LNCaP clone FGC (cell line): Measurements from ENCODE around the gene TOLLIP.

Source experiments
- DNase-seq: peaks from one replicate; pipeline ENCODE4 v3.0.0-alpha.2; 2011; ENCODE audit warnings: low read depth
- H3K4me3 ChIP-seq: 2 replicates; pipeline ENCODE4 v1.5.1; 2011; ENCODE audit warnings: mild to moderate bottlenecking, low read depth, low read length, control low read depth
- TF ChIP-seq, protein P1 (sequence below): IDR thresholded peaks from 2 replicates; pipeline ENCODE4 v1.5.1; 2012; ENCODE audit warnings: mild to moderate bottlenecking; ENCODE audit not compliant: control insufficient read depth, insufficient read depth; ENCODE audit errors: extremely low read depth

Gene TOLLIP

DNA sequence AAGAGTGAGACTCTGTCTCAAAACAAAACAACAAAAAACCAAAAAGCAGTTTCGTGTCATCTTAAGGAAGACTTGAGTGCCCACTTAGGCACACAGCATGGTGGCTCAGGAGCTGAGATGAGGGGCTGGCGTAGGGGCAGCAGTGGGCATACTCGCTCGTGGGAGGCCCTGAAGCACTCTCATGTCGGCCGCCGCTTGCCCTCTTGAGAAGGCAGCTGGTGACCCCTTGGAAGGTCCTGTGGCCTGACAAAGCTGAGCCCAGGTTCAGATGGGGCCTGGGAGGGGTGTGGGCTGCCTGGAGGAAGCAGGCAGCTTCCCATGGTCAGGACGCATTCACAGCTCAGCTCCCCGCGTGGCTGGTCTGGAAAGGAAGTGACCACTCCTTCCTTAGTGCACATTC is 71.6 kb downstream of the TOLLIP start:
- TF ChIP-seq, protein P1, sequence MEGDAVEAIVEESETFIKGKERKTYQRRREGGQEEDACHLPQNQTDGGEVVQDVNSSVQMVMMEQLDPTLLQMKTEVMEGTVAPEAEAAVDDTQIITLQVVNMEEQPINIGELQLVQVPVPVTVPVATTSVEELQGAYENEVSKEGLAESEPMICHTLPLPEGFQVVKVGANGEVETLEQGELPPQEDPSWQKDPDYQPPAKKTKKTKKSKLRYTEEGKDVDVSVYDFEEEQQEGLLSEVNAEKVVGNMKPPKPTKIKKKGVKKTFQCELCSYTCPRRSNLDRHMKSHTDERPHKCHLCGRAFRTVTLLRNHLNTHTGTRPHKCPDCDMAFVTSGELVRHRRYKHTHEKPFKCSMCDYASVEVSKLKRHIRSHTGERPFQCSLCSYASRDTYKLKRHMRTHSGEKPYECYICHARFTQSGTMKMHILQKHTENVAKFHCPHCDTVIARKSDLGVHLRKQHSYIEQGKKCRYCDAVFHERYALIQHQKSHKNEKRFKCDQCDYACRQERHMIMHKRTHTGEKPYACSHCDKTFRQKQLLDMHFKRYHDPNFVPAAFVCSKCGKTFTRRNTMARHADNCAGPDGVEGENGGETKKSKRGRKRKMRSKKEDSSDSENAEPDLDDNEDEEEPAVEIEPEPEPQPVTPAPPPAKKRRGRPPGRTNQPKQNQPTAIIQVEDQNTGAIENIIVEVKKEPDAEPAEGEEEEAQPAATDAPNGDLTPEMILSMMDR: no peak
- H3K4me3 ChIP-seq: no peak overlapping the region
- no peak for DNase-seq

DNA sequence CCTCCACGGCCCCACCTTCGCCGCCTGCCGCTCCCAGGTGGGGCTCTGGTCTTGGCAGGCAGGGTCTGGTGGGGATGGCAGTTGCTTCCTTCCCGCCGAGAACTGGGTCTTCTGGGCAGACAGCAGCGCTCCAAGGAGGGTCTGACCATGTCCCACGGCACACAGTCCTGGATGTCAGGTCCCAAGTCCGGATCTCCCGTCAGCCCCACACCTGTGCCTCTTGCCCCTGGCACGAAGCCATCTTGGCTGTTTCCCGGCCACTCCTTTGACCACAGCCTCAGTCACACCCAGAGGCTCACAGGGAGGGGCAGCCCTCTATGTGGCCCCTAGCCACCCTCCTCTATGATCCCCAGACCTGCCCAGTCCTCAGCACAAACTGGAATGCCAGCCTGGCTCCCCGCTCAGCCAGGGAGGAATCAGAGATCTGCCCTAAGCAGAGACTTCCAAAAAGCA is 72.3 kb downstream of the TOLLIP start:
- H3K4me3 ChIP-seq: no peak overlapping the region
- TF ChIP-seq, protein P1: no peak
- no peak for DNase-seq

GRCh38 chr11:1236316-1237127 is 72.9 kb downstream of the TOLLIP start:
- TF ChIP-seq, protein P1: no peak
- no peak overlapping the region for H3K4me3 ChIP-seq
- DNase-seq: no peak

DNA sequence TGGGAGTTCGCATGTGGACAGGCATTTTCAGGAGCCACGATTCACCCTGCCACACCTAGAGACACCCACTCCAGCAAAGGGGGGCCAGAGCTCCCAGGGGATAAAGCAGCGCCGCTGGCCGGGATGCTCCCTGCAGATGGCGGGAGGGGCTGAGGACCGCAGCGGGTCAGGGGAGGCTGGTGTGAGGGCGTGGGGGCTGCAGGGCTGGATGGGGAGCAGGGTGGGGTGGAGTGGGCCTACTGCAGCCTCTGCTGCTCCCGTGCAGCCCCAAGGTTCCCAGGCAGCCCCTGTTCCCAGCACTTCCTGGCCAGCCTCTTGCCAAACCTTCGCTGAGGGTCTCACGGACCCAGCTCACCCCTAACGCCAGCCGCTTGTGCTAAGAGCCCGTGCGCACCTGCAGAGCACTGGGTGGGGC is 73.5 kb downstream of the TOLLIP start:
- DNase-seq: no peak
- TF ChIP-seq, protein P1: no peak
- no peak overlapping the region for H3K4me3 ChIP-seq

- H3K4me3 ChIP-seq: no peak overlapping the region
- TF ChIP-seq, protein P1: no peak
- no peak for DNase-seq
These were observed 74.0 kb downstream of the TOLLIP start for GRCh38 chr11:1235306-1235900.

DNA sequence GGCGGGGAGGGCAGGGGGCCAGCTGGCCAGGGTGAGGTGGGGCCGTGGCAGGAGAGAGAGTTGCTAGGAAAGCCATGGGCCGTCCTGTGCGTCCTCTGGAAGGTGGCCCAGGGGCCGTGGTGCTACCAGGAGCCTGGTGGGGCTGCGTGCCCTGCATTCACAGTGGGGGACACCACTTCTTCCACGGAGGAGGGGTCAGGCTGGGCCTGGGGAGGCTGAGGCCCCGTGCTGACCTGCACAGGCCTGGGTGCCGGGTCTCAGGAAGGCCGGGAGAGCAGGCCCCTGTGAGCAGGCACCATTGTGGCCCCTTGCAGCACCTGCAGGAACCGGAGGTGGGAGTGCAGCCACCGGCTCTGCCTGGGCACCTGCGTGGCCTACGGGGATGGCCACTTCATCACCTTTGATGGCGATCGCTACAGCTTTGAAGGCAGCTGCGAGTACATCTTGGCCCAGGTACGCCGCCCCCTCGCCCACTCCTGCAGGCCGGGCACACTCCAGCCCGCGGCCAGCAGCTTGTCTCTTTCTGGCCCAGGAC is 74.6 kb downstream of the TOLLIP start:
- TF ChIP-seq, protein P1: no peak
- H3K4me3 ChIP-seq: no peak overlapping the region
- DNase-seq: no peak
